Stimulated activated naive B cell treated with anti-CD40 and anti-IgM and Interleukin-4, amounts not matched to agents 10 μg/mL and 1 μg/mL and 100 μg/mL, for 72 hours (primary cell): ENCODE data around the gene LAMA5.

Experiments used
- ATAC-seq, 2 donors: fragments of 150-1000 bp; cut with Tn5 transposase; replicated peaks; 2 replicates each; pipeline ENCODE4 v1.10.0; 2021; ENCODE audit warnings: moderate library complexity in 1 of 2
- DNase-seq: peaks from one replicate; pipeline ENCODE4 v3.0.0; 2021
- H3K27ac Mint-ChIP-seq: one replicate; pipeline ENCODE4 v1.8.0; 2022; ENCODE audit warnings: mild to moderate bottlenecking, mixed read lengths
- H3K27me3 Mint-ChIP-seq, 2 donors: one replicate each; pipeline ENCODE4 v1.8.0; 2022; ENCODE audit warnings: mixed read lengths in 2 of 2
- H3K36me3 Mint-ChIP-seq, 2 donors: one replicate each; pipeline ENCODE4 v1.8.0; 2022; ENCODE audit warnings: mixed read lengths in 2 of 2, mild to moderate bottlenecking in 1 of 2
- H3K4me1 Mint-ChIP-seq, 2 donors: one replicate each; pipeline ENCODE4 v1.8.0; 2022; ENCODE audit warnings: mixed read lengths in 2 of 2, mild to moderate bottlenecking in 1 of 2
- H3K4me3 Mint-ChIP-seq, 2 donors: one replicate each; pipeline ENCODE4 v1.8.0; 2022; ENCODE audit warnings: mild to moderate bottlenecking in 2 of 2, mixed read lengths in 2 of 2, moderate library complexity in 1 of 2
- H3K9me3 Mint-ChIP-seq, 2 donors: one replicate each; pipeline ENCODE4 v1.8.0; 2022; ENCODE audit warnings: mixed read lengths in 2 of 2, mild to moderate bottlenecking in 1 of 2

Gene LAMA5

GRCh38 chr20:62348604-62349003 is 18.5 kb downstream of the LAMA5 start:
- Mint-ChIP-seq H3K27ac (peak overlapping the region; percentile 3), H3K27me3 (no peaks in the 10 kb centered on the region), H3K4me1 (peaks cover 0 to 2% of the 10 kb centered on the region in 2 donors), H3K36me3 (peaks cover 13 to 22% of the 10 kb centered on the region in 2 donors), H3K4me3 (no peak overlapping the region), H3K9me3 (peaks cover 5 to 7% of the 10 kb centered on the region in 2 donors)
- DNase-seq, result no peak
- no peak for ATAC-seq

- H3K27ac Mint-ChIP-seq, result no peak overlapping the region
- peaks cover 5 to 7% of the 10 kb centered on the region in 2 donors for H3K9me3 Mint-ChIP-seq
These were observed 19.7 kb downstream of the LAMA5 start for GRCh38 chr20:62347445-62347844.

GRCh38 chr20:62347151-62347404 is 20.0 kb downstream of the LAMA5 start:
- H3K36me3 Mint-ChIP-seq, result peaks cover 10 to 16% of the 10 kb centered on the region in 2 donors
- no peak overlapping the region for H3K27ac Mint-ChIP-seq
- ATAC-seq (no peak), DNase-seq (no peak)
- H3K9me3 Mint-ChIP-seq, result peaks cover 5 to 7% of the 10 kb centered on the region in 2 donors
- H3K27me3 Mint-ChIP-seq, result no peaks in the 10 kb centered on the region
- H3K4me3 Mint-ChIP-seq, result no peak overlapping the region
- peaks cover 0 to 2% of the 10 kb centered on the region in 2 donors for H3K4me1 Mint-ChIP-seq

More at GRCh38 chr20:62347445-62347844, 19.7 kb downstream of the LAMA5 start:
- H3K27me3 Mint-ChIP-seq, result no peaks in the 10 kb centered on the region
- H3K36me3 Mint-ChIP-seq, result peaks cover 11 to 20% of the 10 kb centered on the region in 2 donors
- H3K4me1 Mint-ChIP-seq, result peaks cover 0 to 2% of the 10 kb centered on the region in 2 donors
- no peak for ATAC-seq
- no peak overlapping the region for H3K4me3 Mint-ChIP-seq
- no peak for DNase-seq

- ATAC-seq, result no peak
- peaks cover 0 to 2% of the 10 kb centered on the region in 2 donors for H3K4me1 Mint-ChIP-seq
These were observed 20.5 kb downstream of the LAMA5 start for GRCh38 chr20:62346398-62347150.

GRCh38 chr20:62345681-62346370 is 21.3 kb downstream of the LAMA5 start:
- Mint-ChIP-seq H3K9me3 (peaks cover 5 to 7% of the 10 kb centered on the region in 2 donors), H3K4me1 (peaks cover 0 to 2% of the 10 kb centered on the region in 2 donors), H3K4me3 (no peak overlapping the region), H3K27me3 (no peaks in the 10 kb centered on the region), H3K27ac (no peak overlapping the region), H3K36me3 (peaks cover 10 to 15% of the 10 kb centered on the region in 2 donors)
- no peak for ATAC-seq
- DNase-seq, result no peak

More at GRCh38 chr20:62346398-62347150, 20.5 kb downstream of the LAMA5 start:
- H3K27ac Mint-ChIP-seq, result no peak overlapping the region
- no peak overlapping the region for H3K4me3 Mint-ChIP-seq
- peaks cover 10 to 15% of the 10 kb centered on the region in 2 donors for H3K36me3 Mint-ChIP-seq
- no peaks in the 10 kb centered on the region for H3K27me3 Mint-ChIP-seq
- DNase-seq, result no peak
- H3K9me3 Mint-ChIP-seq, result peaks cover 5 to 7% of the 10 kb centered on the region in 2 donors

- DNase-seq, result no peak
- Mint-ChIP-seq H3K4me3 (no peak overlapping the region), H3K4me1 (peaks cover 5 to 8% of the 10 kb centered on the region in 2 donors)
These were observed 22.3 kb downstream of the LAMA5 start for GRCh38 chr20:62344782-62345181.

GRCh38 chr20:62344092-62344491 is 23.0 kb downstream of the LAMA5 start:
- Mint-ChIP-seq H3K27ac (no peak overlapping the region), H3K4me1 (peaks cover 9 to 15% of the 10 kb centered on the region in 2 donors), H3K27me3 (no peaks in the 10 kb centered on the region), H3K9me3 (peaks cover 3 to 4% of the 10 kb centered on the region in 2 donors), H3K4me3 (no peak overlapping the region), H3K36me3 (peaks cover 9 to 11% of the 10 kb centered on the region in 2 donors)
- no peak for ATAC-seq
- DNase-seq, result no peak

More at GRCh38 chr20:62344782-62345181, 22.3 kb downstream of the LAMA5 start:
- no peaks in the 10 kb centered on the region for H3K27me3 Mint-ChIP-seq
- H3K9me3 Mint-ChIP-seq, result peaks cover 5 to 7% of the 10 kb centered on the region in 2 donors
- H3K36me3 Mint-ChIP-seq, result peaks cover 12 to 16% of the 10 kb centered on the region in 2 donors
- no peak overlapping the region for H3K27ac Mint-ChIP-seq
- ATAC-seq, result no peak

GRCh38 chr20:62342910-62343309 is 24.2 kb downstream of the LAMA5 start:
- H3K36me3 Mint-ChIP-seq, result peaks cover 3 to 6% of the 10 kb centered on the region in 2 donors
- no peak overlapping the region for H3K27ac Mint-ChIP-seq
- H3K4me3 Mint-ChIP-seq, result no peak overlapping the region
- ATAC-seq, result no peak
- no peak for DNase-seq
- no peaks in the 10 kb centered on the region for H3K27me3 Mint-ChIP-seq
- no peaks in the 10 kb centered on the region for H3K9me3 Mint-ChIP-seq
- peaks cover 18 to 27% of the 10 kb centered on the region in 2 donors for H3K4me1 Mint-ChIP-seq

- H3K9me3 Mint-ChIP-seq, result peaks cover 0 to 2% of the 10 kb centered on the region in 2 donors
These were observed 27.5 kb downstream of the LAMA5 start for GRCh38 chr20:62339647-62340062.

GRCh38 chr20:62338294-62338620 is 28.9 kb downstream of the LAMA5 start:
- Mint-ChIP-seq H3K27me3 (no peaks in the 10 kb centered on the region), H3K4me3 (peak overlapping the region; percentile 42 to 56), H3K4me1 (peaks cover 44 to 55% of the 10 kb centered on the region in 2 donors), H3K36me3 (peaks cover 8 to 9% of the 10 kb centered on the region in 2 donors), H3K9me3 (peaks cover 0 to 2% of the 10 kb centered on the region in 2 donors), H3K27ac (peak overlapping the region; percentile 89)
- ATAC-seq, result no peak
- DNase-seq, result no peak

More at GRCh38 chr20:62339647-62340062, 27.5 kb downstream of the LAMA5 start:
- peak; percentile 71 to 78 for ATAC-seq
- Mint-ChIP-seq H3K27me3 (no peaks in the 10 kb centered on the region), H3K4me3 (peak overlapping the region; percentile 70 to 82), H3K36me3 (peaks cover 8 to 9% of the 10 kb centered on the region in 2 donors), H3K4me1 (peaks cover 44 to 55% of the 10 kb centered on the region in 2 donors), H3K27ac (peak overlapping the region; percentile 95)
- DNase-seq, result peak; percentile 77

- Mint-ChIP-seq H3K4me1 (peaks cover 44 to 55% of the 10 kb centered on the region in 2 donors), H3K27ac (peak overlapping the region; percentile 89), H3K36me3 (peaks cover 8 to 9% of the 10 kb centered on the region in 2 donors), H3K4me3 (peak overlapping the region; percentile 42 to 71), H3K9me3 (peaks cover 0 to 2% of the 10 kb centered on the region in 2 donors), H3K27me3 (no peaks in the 10 kb centered on the region)
- ATAC-seq (peak; percentile 74 to 81), DNase-seq (peak; percentile 79)
These were observed 29.4 kb downstream of the LAMA5 start for GRCh38 chr20:62337558-62338293.

- H3K27ac Mint-ChIP-seq, result peak overlapping the region; percentile 89
- no peaks in the 10 kb centered on the region for H3K27me3 Mint-ChIP-seq
- H3K9me3 Mint-ChIP-seq, result peaks cover 0 to 2% of the 10 kb centered on the region in 2 donors
- peaks cover 8 to 9% of the 10 kb centered on the region in 2 donors for H3K36me3 Mint-ChIP-seq
- peaks cover 44 to 55% of the 10 kb centered on the region in 2 donors for H3K4me1 Mint-ChIP-seq
- no peak for DNase-seq
- peak overlapping the region; percentile 48 to 71 for H3K4me3 Mint-ChIP-seq
- ATAC-seq, result no peak
These were observed 30.1 kb downstream of the LAMA5 start for GRCh38 chr20:62336775-62337557.

GRCh38 chr20:62336329-62336728 is 30.8 kb downstream of the LAMA5 start:
- no peaks in the 10 kb centered on the region for H3K27me3 Mint-ChIP-seq
- no peak for ATAC-seq
- H3K27ac Mint-ChIP-seq, result peak overlapping the region; percentile 86
- no peak for DNase-seq
- H3K4me1 Mint-ChIP-seq, result peaks cover 44 to 55% of the 10 kb centered on the region in 2 donors
- H3K36me3 Mint-ChIP-seq, result peaks cover 8 to 9% of the 10 kb centered on the region in 2 donors
- H3K4me3 Mint-ChIP-seq, result peak overlapping the region; percentile 48 to 63
- H3K9me3 Mint-ChIP-seq, result peaks cover 0 to 2% of the 10 kb centered on the region in 2 donors
